Activated CD4-positive, alpha-beta T cell treated with anti-CD3 and anti-CD28 coated beads, Interleukin-2, Interleukin-6, amounts not matched to agents 100 ng/mL and 50 ng/mL, durations not matched to agents 16 hours and 8 hours (primary cell): Measurements from ENCODE around the gene NRIP1.

Source experiments
- DNase-seq: peaks from one replicate; pipeline ENCODE4 v3.0.0-alpha.2; 2020

The NRIP1 gene

GRCh38 chr21:15063814-15064575 is 805 bp downstream of the NRIP1 start:
- DNase-seq: no peak

GRCh38 chr21:15063081-15063813 is 1.6 kb downstream of the NRIP1 start:
- no peak for DNase-seq

- DNase-seq: no peak
These were observed 2.2 kb downstream of the NRIP1 start for GRCh38 chr21:15062606-15062965.

GRCh38 chr21:15061747-15062605 is 2.8 kb downstream of the NRIP1 start:
- DNase-seq: no peak

- DNase-seq: no peak
These were observed 3.5 kb downstream of the NRIP1 start for GRCh38 chr21:15061279-15061678.

- no peak for DNase-seq
These were observed 4.1 kb downstream of the NRIP1 start for GRCh38 chr21:15060543-15061175.

- no peak for DNase-seq
These were observed 5.4 kb downstream of the NRIP1 start for GRCh38 chr21:15059397-15059796.

GRCh38 chr21:15058854-15059263 is 5.9 kb downstream of the NRIP1 start:
- DNase-seq: no peak

GRCh38 chr21:15057285-15057684 is 7.5 kb downstream of the NRIP1 start:
- DNase-seq: no peak

- DNase-seq: no peak
These were observed 10.1 kb downstream of the NRIP1 start for GRCh38 chr21:15054606-15055239.

GRCh38 chr21:15054089-15054488 is 10.7 kb downstream of the NRIP1 start:
- no peak for DNase-seq

GRCh38 chr21:15053500-15053899 is 11.3 kb downstream of the NRIP1 start:
- no peak for DNase-seq

- no peak for DNase-seq
These were observed 12.4 kb downstream of the NRIP1 start for GRCh38 chr21:15052459-15052763.

- peak; percentile 56 for DNase-seq
These were observed 12.9 kb downstream of the NRIP1 start for GRCh38 chr21:15051644-15052458.

- no peak for DNase-seq
These were observed 14.0 kb downstream of the NRIP1 start for GRCh38 chr21:15050568-15051377.

- DNase-seq: no peak
These were observed 19.8 kb downstream of the NRIP1 start for GRCh38 chr21:15045017-15045416.

GRCh38 chr21:15042531-15042930 is 22.3 kb downstream of the NRIP1 start:
- DNase-seq: no peak

- no peak for DNase-seq
These were observed 25.0 kb downstream of the NRIP1 start for GRCh38 chr21:15039607-15040299.

- DNase-seq: no peak
These were observed 26.9 kb downstream of the NRIP1 start for GRCh38 chr21:15037900-15038293.
